Jurkat, Clone E6-1 (cell line): ENCODE measurements around the gene ZDHHC1.
A peak's percentile ranks its signal among the peaks of the same experiment; 100 is the strongest.
"Not testable (repeated sequence)": the region's sequence is repeated elsewhere in the genome, so short reads cannot be mapped to it uniquely, and the experiment has no call there.

Source experiments
- DNase-seq: peaks from one replicate; pipeline ENCODE4 v3.0.0-alpha.2; 2011; ENCODE audit warnings: low read depth, low spot score
- H3K4me3 ChIP-seq: 2 replicates; pipeline ENCODE4 v1.5.1; 2011; ENCODE audit warnings: mild to moderate bottlenecking, low read length, control low read depth, moderate library complexity

The ZDHHC1 gene

DNA sequence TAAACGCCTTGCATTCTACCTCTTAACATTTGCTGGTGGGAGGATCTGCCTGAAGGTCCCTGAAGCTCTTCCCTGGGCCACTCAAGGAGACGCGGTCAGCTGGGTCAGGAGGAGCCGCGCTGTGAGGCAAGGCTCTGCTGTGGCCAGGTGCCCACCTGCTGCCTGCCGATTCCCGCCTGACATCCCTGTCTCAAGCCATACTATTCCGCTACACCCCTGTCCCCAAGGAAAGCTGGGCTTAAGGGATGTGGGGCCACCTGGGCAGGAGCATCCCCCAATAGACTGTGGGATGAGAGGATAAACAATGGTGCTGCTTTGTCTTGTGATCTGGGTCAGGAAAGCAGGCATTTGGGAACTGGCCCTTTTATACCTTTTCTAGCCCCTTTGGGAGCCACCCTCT lies 28.1 kb downstream of the ZDHHC1 start:
- DNase-seq: no peak

DNA sequence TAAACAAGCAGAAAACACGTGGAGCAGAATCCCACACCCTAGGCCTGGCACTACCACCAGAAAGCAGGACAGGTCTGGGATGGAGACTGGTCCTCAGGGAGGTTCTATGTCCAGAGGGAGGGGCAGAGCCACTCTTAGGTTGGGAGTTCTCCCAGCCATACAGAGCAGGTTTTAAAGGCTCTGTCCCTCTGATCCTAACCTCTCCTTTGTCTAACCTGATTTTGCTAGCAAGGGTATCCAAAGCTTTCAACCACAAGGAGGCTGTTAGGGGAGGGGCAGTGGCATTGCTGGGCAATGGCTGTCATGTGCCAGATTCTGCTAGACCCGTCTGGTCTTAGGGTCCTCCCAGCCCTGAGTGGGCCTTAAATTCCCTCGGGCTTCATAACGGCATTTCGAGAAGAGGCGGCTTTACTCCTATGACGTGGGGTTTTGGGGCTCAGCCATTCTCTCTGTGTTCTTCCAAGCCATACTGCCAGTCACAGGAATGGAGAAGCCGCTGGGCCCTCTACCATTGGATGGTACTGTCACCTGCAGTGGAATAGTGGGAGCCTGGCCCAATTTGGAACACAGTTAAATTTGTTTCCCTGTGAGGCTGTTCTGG lies 28.7 kb downstream of the ZDHHC1 start:
- no peak for DNase-seq
- no peak overlapping the region for H3K4me3 ChIP-seq

More for the DNA sequence above, 28.1 kb downstream of the ZDHHC1 start:
- H3K4me3 ChIP-seq: no peak overlapping the region

DNA sequence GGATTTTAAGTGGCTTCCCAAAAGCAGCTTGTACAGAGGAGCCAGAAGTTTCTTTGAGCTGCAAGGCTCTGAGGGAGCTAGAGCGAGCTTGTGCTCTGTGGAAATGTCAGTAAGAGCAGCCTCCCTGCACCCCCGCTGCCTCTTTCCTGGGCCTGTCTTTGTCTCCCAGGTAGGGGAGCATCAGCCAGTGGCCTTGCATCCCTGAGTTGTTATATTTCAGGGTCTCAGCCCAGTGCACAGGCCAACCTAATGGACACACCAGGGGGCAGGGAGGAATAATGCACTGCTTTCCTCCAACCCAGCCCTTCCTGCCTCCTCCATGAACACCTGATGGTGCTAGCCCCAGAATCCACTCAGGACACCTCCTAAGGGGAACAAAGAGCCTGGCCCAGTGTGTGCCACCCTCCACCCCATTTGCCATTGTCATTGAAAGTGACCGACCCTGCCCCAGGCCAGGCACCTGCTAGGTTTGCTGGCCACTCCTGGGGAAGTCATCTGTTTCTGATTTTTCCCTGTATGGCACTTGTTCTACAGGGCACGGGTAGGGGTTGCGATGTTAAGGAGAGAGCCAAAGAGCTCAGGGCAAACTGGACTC lies 29.3 kb downstream of the ZDHHC1 start:
- DNase-seq: no peak

DNA sequence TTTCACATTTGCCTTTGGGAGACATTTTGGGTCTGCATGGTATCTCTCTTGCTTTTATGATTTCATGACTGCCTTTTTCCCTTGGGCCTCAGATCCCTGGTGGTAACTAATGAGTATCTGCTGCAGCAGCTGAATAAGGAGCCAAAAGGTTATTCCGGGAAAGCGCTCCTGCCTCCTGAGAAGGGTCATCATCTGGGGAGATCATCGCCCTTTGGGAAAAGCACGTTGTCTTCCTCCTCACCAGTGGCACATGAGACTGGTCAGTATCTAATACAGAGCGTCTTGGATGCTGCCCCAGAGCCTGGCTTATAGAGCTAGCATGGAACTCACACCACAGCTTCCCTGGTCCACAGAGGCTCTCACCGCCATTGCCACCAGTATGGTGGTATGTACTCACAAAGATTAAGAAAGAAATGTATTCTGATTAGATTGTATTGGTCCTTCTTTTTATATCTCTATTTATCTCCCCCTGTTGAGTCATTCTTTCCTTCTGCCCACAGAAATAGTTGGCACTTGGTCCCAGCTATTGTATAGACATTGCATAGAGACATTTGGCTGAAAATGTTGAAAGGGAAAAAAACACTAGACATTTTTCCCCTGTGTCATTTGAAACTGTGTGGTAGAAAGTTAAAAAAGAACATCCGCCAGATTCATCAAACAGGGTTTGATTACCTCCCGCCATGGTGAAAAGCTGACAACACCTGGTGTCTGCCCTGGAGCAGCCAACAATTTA lies 31.3 kb downstream of the ZDHHC1 start:
- no peak for DNase-seq
- no peak overlapping the region for H3K4me3 ChIP-seq

More for the DNA sequence above, 29.3 kb downstream of the ZDHHC1 start:
- no peak overlapping the region for H3K4me3 ChIP-seq

DNA sequence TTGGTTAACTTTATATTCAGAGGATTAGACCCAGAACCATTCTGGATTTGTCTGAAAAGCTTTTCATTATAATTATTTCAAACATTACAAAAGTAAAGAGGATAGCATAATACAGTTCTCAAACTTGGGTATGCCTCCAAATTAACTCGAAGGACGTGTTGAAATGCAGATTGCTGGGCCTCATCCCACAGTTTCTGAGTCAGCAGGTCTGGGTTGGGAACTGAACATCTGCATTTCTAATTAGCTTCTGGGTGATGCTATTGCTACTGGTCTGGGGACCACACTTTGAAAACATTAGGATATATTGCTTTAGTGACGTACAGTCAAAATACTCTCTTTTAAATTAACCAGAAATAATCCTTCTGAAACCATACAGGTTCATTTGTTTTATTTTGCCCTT lies 33.0 kb downstream of the ZDHHC1 start:
- DNase-seq: no peak
- no peak overlapping the region for H3K4me3 ChIP-seq

DNA sequence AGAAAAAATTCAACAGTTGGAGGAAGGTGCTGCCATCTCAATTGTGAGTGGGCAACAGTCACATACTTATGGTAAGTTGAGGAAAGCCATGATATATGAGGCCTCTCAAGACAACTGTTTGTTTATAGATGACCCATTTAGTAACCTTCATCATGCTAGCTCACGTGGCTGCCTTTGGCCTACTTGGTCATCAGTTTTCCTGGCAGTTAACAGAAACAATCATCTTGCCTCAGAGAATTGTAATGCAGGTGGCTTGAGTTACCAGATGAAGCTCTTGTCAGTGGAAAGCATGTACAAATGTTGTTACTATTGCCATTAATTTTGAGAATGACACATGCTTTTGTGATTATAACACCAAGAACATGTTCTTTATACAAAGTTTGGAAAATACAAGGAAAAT lies 37.6 kb downstream of the ZDHHC1 start:
- no peak overlapping the region for H3K4me3 ChIP-seq
- DNase-seq: no peak

DNA sequence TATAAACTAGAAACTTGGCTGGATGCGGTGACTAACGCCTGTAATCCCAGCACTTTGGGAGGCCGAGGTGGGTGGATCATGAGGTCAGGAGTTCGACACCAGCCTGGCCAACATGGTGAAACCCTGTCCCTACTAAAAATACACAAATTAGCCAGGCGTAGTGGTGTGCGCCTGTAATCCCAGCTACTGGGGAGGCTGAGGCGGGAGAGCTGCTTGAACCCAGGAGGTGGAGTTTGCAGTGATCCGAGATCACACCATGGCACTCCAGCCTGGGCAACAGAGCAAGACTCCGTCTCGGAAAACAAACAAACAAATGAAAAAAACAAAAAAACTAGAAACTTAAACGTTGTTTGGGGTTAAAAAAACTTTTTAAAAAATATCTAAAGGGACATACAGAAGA lies 40.3 kb downstream of the ZDHHC1 start:
- DNase-seq, H3K4me3 ChIP-seq: not testable (repeated sequence)

DNA sequence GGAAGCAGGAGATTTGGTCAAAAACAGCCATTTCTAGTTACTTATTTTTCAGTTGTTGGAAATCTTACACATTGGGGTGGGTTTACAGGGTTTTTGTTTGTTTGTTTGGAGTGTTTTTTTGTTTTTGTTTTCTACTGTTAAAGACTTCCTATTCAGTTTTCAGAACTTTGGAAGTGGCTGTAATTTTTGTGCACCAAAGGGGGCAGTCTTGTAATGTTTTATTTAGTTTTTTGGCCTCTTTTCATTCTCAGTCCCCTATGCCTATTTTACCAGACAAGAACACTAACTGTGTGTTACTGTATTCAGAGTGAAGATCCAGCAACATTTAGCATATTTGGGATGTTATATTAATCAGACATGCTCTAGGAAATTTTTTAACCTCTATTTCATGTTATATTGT lies 43.6 kb downstream of the ZDHHC1 start:
- no peak overlapping the region for H3K4me3 ChIP-seq
- DNase-seq: no peak

DNA sequence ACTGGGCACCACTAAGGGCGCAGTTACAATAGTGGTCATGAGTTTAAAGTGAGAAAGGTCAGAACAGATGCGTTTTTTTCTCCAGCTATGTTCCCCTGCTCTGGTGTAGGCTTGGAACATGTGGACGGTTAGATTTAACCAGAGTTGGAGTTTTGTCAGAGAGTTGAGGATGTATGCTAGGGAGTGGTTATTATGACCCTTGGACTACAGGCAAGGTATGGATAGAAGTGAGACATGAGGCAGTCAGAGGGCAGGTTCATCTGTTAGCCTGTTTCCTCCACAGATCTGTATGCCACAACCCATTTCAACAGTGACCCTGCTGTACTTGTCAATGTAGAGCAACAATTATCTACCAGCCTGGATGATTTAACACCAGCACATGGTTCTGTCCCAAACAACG lies 45.6 kb downstream of the ZDHHC1 start:
- H3K4me3 ChIP-seq: no peak overlapping the region
- no peak for DNase-seq

DNA sequence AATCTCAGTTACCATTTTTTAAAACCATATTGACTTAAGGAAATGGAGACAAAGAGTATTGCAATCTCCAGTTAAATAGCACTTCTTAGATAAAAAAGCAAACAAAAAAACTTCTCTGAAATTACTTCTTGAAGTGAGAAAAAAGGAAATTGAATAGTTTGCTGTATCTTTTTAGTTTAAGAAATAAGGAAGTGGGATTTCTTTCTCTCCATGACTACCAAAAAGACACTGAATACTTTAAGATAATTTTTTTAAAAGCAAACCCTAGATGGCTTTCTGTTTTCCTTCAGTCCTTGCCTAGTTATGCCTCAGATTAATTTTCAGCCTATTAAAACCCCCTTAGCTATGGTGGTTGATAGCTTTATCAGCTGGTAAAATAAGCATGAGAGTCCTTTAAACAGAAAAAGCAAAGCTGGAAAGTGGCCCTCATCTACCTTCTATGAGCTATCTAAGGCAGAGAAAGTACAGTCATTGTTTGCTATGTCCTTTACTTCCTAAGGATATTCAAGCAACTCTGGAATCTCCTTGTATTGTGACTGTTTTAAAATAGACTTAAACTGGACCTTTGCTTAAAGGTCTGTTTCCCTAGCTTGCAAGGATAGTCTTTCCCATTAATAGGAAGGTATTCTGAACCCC lies 51.6 kb downstream of the ZDHHC1 start:
- no peak for DNase-seq
- no peak overlapping the region for H3K4me3 ChIP-seq

DNA sequence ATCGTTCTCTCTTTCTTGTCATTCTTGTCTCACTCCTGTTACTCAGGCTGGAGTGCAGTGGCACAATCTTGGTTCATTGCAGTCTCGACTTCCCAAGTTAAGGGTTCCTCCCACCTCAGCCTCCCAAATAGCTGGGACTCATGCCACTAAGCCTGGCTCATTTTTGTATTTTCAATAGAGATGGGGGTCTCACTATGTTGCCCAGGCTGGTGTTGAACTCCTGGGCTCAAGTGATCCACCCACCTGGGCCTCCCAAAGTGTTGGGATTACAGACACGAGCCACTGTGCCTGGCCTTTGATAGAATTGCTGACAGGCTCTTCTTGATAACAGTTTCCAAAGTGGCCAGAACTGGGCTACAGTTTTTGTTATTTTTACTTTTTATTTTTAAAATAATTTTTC lies 55.2 kb downstream of the ZDHHC1 start:
- H3K4me3 ChIP-seq: no peak overlapping the region
- DNase-seq: no peak

DNA sequence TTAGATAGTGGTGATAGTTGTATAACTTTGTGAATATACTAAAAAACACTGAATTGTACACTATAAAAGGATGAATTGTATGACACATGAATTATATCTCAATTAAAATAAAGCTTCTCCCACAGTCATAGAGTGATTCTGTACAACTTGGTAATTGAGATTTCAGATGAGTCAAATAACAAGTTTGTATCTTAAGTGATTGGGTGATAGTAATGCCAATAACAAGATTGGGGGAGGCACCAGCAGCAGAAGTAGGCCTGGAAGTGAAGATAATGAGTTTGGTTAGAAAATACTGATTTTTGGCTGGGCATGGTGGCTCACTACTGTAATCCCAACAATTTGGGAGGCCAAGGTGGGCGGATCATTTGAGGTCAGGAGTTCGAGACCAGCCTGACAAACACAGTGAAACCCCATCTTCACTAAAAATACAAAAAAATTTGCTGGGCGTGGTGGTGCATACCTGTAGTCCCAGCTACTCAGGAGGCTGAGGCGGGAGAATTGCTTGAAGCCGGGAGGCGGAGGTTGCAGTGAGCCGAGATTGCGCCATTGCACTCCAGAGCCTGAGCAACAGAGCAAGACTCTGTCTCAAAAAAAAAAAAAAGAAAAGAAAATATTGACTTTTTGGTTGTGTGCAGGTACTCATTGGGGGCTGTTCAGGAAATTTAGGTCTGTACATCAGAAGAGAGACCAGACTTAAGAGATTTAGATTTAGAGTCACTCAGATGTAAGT lies 56.6 kb downstream of the ZDHHC1 start:
- not testable (repeated sequence) for DNase-seq, H3K4me3 ChIP-seq

DNA sequence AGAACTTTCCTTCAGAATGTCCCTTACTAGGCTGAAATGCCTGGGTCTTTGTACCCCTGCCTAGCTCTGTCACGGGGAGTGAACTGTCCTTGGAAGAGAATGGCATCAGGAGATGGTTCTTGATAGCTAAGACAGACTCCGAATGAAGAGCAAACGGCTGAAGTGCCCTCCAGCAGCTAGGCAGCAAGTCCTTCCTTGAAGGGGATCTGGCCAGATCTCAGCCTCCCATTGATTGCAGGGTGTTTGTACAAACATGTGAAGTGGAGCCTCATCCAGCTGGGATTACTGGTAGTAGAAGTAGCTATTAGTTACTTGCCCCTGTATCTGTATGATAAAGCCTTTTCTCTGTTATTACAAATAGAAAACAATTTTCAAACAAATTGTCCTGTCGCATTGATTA lies 58.7 kb downstream of the ZDHHC1 start:
- DNase-seq: no peak
- no peak overlapping the region for H3K4me3 ChIP-seq

DNA sequence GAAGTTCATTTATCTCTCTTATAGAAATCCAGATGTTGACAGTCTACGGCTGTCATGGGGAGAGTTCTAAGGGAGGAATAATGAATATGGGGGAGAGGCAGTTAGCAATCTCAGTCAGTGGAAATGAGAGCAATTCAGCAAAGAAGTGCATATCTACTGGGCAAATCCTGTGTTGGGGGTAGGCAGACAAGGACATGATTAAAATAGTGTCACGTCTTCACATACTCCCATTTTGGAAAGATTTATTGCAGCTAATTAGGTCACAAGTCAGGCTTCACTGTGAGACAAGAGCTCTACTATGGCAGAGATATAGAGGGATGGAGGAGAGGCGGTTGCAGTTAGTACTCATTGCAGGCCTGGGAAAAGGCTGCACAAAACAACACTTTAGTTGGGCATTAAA lies 59.9 kb downstream of the ZDHHC1 start:
- DNase-seq: no peak
- no peak overlapping the region for H3K4me3 ChIP-seq

DNA sequence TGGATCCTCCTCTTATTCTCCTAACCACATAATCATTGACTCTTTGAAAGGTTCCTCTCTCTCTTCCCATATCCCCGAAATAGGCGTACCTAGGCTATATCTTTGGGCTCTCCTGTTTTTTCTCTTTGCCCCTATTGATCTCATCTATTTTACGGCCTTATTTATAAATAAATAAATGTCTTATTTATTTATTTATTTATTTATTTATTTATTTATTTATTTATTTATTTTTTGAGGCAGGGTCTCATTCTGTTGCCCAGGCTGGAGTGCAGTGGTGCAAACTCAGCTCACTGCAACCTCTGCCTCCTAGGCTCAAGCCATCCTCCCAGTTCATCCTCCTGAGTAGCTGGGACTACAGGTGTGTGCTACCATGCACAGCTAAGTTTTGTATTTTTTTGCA lies 63.8 kb downstream of the ZDHHC1 start:
- H3K4me3 ChIP-seq, DNase-seq: not testable (repeated sequence)

DNA sequence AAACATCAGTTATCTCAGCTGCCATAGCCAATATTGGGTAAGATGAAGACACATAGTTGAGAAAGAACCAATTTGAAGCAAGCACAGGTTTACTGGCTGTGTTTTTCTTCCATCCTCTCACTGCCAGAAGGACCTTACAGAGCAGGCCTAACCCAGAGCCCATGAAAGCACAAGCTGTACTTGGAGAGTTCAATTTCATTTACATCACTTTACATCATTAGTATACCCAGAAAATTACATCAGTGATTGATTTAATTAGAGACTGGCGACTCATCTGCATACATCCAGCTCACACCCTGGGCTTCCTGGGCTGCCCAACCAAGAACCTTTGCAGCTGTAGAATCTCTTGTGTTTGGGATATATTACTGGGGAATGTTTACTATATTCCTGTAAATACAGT lies 66.0 kb downstream of the ZDHHC1 start:
- no peak overlapping the region for H3K4me3 ChIP-seq
- no peak for DNase-seq

DNA sequence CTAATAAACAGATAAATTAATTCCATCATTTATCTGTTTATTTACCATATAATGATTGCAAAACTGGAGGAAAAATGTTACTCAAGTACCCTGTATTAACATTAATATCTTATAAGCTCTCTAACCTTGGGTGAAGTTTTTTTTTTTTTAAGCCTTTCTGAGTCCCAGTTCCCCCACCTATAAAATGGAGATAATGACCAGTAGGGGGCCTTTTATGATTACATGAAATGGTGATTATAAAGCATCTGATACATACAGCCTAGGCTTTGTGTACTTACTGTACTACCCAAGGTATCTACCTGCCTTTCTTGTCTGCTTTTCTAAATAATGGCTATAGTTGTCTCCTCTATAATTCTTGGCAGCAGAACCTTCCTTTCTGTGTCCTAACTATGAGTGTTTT lies 67.1 kb downstream of the ZDHHC1 start:
- DNase-seq: peak; percentile 39
- H3K4me3 ChIP-seq: no peak overlapping the region

DNA sequence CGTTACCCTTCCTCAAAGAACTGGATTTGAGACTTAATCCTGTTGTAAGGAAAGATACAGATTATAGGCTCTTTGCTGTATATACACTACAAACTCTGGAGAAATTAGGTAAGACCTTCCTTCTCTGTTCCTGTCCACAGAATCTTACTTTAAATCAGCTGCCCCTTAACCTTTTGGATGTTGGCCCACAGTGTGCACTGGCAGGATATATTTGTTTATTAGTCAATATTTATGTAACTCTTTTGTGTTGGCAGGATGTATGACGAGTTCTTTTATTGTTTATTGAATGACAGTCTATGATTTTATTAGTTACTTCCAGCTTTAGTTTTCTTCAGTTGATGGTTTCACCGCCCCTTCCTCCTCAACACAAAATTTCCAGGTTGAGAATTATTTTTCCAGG lies 69.9 kb downstream of the ZDHHC1 start:
- no peak for DNase-seq
- no peak overlapping the region for H3K4me3 ChIP-seq

DNA sequence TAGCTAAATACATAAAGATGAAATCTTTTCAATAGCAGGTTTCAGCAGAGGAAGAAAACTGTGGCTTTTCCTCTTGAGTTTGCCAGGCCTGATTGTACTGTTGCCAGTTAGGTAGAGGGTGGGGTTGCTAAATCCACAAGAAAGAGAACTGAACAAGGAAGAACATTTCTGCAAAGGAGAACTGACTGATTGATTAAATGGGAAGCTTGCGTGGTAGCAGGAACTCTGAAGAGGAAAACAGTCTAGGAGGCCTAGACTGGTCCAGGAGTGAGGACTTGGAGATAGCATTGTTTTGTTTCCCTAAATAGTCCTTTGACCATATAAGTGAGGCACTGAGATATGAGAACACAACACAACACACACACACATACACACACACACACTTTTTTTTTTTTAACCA lies 70.9 kb downstream of the ZDHHC1 start:
- no peak for DNase-seq
- H3K4me3 ChIP-seq: no peak overlapping the region
